NCI-H187 treated with DMSO at 0.1 percent for 48 hours (cell line): ENCODE data around the gene UBE2D2.

Experiments
- DNase-seq: peaks from one replicate; lab custom pipeline; 2025; lab: John Stamatoyannopoulos, UW

The UBE2D2 gene

GRCh38 chr5:139676951-139677735 is 116.0 kb downstream of the UBE2D2 start:
- DNase-seq = no peak
